HL-60 (cell line): Measurements from ENCODE around the gene ANKRD1.

Experiments used
- POLR2AphosphoS5 ChIP-seq: IDR thresholded peaks from 2 replicates; pipeline ENCODE4 v1.6.1; 2012; ENCODE audit warnings: low read depth
- TF ChIP-seq, protein P1 (sequence below): IDR thresholded peaks from one replicate; pipeline ENCODE4 v1.5.1; 2011; ENCODE audit warnings: low read length, control low read depth, inconsistent platforms; ENCODE audit not compliant: insufficient read depth

- TF ChIP-seq, protein P1, sequence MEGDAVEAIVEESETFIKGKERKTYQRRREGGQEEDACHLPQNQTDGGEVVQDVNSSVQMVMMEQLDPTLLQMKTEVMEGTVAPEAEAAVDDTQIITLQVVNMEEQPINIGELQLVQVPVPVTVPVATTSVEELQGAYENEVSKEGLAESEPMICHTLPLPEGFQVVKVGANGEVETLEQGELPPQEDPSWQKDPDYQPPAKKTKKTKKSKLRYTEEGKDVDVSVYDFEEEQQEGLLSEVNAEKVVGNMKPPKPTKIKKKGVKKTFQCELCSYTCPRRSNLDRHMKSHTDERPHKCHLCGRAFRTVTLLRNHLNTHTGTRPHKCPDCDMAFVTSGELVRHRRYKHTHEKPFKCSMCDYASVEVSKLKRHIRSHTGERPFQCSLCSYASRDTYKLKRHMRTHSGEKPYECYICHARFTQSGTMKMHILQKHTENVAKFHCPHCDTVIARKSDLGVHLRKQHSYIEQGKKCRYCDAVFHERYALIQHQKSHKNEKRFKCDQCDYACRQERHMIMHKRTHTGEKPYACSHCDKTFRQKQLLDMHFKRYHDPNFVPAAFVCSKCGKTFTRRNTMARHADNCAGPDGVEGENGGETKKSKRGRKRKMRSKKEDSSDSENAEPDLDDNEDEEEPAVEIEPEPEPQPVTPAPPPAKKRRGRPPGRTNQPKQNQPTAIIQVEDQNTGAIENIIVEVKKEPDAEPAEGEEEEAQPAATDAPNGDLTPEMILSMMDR = no peak
- no peak for TF ChIP-seq POLR2AphosphoS5
These were observed 41.8 kb downstream of the ANKRD1 start for GRCh38 chr10:90879062-90879461.
